Endodermal cell (in vitro differentiated cells): Measurements from ENCODE around the gene TECPR1. TPM values are rescaled to one million over a fixed set of nuclear protein-coding genes. Genes with fewer than 3 reads are reported as not detected.

ENCODE experiments used
- DNase-seq: peaks from one replicate; pipeline ENCODE4 v3.0.0-alpha.2; 2017
- H3K27ac ChIP-seq: 2 replicates; pipeline ENCODE4 v1.5.1; 2013; ENCODE audit warnings: mild to moderate bottlenecking, low read depth, low read length, moderate library complexity
- H3K27me3 ChIP-seq: 2 replicates; pipeline ENCODE4 v1.6.1; 2013; ENCODE audit warnings: mild to moderate bottlenecking, low read length, moderate library complexity; ENCODE audit not compliant: insufficient read depth, control insufficient read depth, poor library complexity, severe bottlenecking
- H3K36me3 ChIP-seq: 2 replicates; pipeline ENCODE4 v1.7.0; 2013; ENCODE audit warnings: mild to moderate bottlenecking, low read length, moderate library complexity; ENCODE audit not compliant: control insufficient read depth, insufficient read depth
- H3K4me1 ChIP-seq: one replicate; pipeline ENCODE4 v1.7.0; 2013; ENCODE audit warnings: low read length; ENCODE audit not compliant: control insufficient read depth, insufficient read depth
- H3K4me3 ChIP-seq: 2 replicates; pipeline ENCODE4 v1.5.1; 2013; ENCODE audit warnings: mild to moderate bottlenecking, low read length, moderate library complexity
- H3K9ac ChIP-seq: 2 replicates; pipeline ENCODE4 v1.6.1; 2013; ENCODE audit warnings: mild to moderate bottlenecking, low read length, moderate library complexity; ENCODE audit not compliant: poor library complexity, severe bottlenecking; ENCODE audit errors: extremely low read depth
- H3K9me3 ChIP-seq: 2 replicates; pipeline ENCODE4 v1.6.1; 2013; ENCODE audit warnings: mild to moderate bottlenecking, low read length, moderate library complexity; ENCODE audit not compliant: control insufficient read depth
- H3K27ac Mint-ChIP-seq: 2 replicates; pipeline ENCODE4 v1.8.0; 2020; ENCODE audit warnings: mixed read lengths
- H3K27me3 Mint-ChIP-seq: 2 replicates; pipeline ENCODE4 v1.8.0; 2021; ENCODE audit warnings: mild to moderate bottlenecking, mixed read lengths; ENCODE audit not compliant: insufficient read depth
- H3K36me3 Mint-ChIP-seq: 2 replicates; pipeline ENCODE4 v1.8.0; 2020; ENCODE audit warnings: low read depth, mixed read lengths
- H3K4me1 Mint-ChIP-seq: 2 replicates; pipeline ENCODE4 v1.8.0; 2020; ENCODE audit warnings: mixed read lengths
- H3K4me3 Mint-ChIP-seq: 2 replicates; pipeline ENCODE4 v1.8.0; 2020; ENCODE audit warnings: mild to moderate bottlenecking, moderate library complexity, mixed read lengths
- H3K9me3 Mint-ChIP-seq: 2 replicates; pipeline ENCODE4 v1.8.0; 2020; ENCODE audit warnings: mild to moderate bottlenecking, mixed read lengths
- WGBS, 2 experiments: methylation state at CpG; one replicate each; pipeline versions ENCODE4 v1.1.5 to v1.1.7; 2013; ENCODE audit warnings: missing lambda C conversion rate in 2 of 2, mixed read lengths in 1 of 2; ENCODE audit not compliant: insufficient coverage in 1 of 2, insufficient read length in 1 of 2; 5-methylcytosine and 5-hydroxymethylcytosine counted together
- total RNA-seq, 2 donors: library from RNA; stranded (reverse); fragmentation: NEBNext Ultra II Directional in 1 of 2; extraction: Animal tissue kit (Norgen Biotek cat#: 25700) in 1 of 2; gene quantifications; 2 replicates in 1 of 2; 3 replicates in 1 of 2; pipeline ENCODE4 v1.2.1, GENCODE V29; 2021
- TF ChIP-seq, protein P1 (sequence below): fragments of 200-600 bp; sonication (generic); conservative IDR thresholded peaks from 2 replicates; pipeline ENCODE4 v1.5.0; 2021; ENCODE audit warnings: antibody characterized with exemption, mild to moderate bottlenecking

Gene TECPR1
- total RNA-seq, 2 donors from 2014 or later: 27.2 to 32.0 TPM

DNA sequence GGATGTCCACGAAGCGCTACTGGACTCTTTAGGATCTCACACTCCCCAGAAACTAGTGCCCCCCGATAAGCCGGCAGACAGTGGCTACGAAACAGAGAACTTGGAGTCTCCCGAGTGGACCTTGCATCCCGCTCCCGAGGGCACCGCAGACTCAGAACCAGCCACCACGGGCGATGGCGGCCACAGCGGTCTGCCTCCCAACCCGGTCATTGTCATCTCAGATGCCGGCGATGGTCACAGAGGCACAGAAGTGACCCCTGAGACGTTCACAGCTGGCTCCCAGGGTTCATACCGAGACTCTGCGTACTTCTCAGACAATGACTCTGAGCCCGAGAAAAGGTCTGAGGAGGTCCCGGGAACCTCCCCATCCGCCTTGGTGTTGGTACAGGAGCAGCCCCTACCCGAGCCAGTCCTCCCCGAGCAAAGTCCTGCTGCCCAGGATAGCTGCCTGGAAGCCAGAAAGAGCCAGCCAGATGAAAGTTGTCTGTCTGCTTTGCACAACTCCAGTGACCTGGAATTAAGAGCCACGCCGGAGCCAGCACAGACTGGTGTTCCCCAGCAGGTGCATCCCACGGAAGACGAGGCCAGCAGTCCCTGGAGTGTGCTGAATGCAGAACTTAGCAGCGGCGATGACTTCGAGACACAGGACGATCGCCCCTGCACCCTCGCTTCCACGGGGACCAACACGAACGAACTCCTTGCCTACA is 58.4 kb downstream of the TECPR1 start:
- Histone ChIP-seq H3K4me3 (no peak overlapping the region), H3K9ac (no peak overlapping the region), H3K4me1 (no peaks in the 10 kb centered on the region), H3K27ac (no peak overlapping the region), H3K36me3 (peaks cover 50% of the 10 kb centered on the region), H3K9me3 (no peaks in the 10 kb centered on the region), H3K27me3 (no peaks in the 10 kb centered on the region)
- Mint-ChIP-seq H3K27ac (no peak overlapping the region), H3K4me1 (no peaks in the 10 kb centered on the region), H3K9me3 (no peaks in the 10 kb centered on the region), H3K27me3 (no peaks in the 10 kb centered on the region), H3K36me3 (peaks cover 61% of the 10 kb centered on the region), H3K4me3 (no peak overlapping the region)
- WGBS, 2 experiments: 96% methylated on average over 36 to 37 of the region's 37 CpGs
- TF ChIP-seq, protein P1, sequence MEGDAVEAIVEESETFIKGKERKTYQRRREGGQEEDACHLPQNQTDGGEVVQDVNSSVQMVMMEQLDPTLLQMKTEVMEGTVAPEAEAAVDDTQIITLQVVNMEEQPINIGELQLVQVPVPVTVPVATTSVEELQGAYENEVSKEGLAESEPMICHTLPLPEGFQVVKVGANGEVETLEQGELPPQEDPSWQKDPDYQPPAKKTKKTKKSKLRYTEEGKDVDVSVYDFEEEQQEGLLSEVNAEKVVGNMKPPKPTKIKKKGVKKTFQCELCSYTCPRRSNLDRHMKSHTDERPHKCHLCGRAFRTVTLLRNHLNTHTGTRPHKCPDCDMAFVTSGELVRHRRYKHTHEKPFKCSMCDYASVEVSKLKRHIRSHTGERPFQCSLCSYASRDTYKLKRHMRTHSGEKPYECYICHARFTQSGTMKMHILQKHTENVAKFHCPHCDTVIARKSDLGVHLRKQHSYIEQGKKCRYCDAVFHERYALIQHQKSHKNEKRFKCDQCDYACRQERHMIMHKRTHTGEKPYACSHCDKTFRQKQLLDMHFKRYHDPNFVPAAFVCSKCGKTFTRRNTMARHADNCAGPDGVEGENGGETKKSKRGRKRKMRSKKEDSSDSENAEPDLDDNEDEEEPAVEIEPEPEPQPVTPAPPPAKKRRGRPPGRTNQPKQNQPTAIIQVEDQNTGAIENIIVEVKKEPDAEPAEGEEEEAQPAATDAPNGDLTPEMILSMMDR: no peak
- no peak for DNase-seq

- H3K4me1 ChIP-seq: no peaks in the 10 kb centered on the region
- Mint-ChIP-seq H3K27ac (no peak overlapping the region), H3K36me3 (peaks cover 63% of the 10 kb centered on the region), H3K9me3 (no peaks in the 10 kb centered on the region), H3K4me1 (no peaks in the 10 kb centered on the region), H3K27me3 (no peaks in the 10 kb centered on the region), H3K4me3 (no peak overlapping the region)
- no peaks in the 10 kb centered on the region for H3K27me3 ChIP-seq
- no peak overlapping the region for H3K27ac ChIP-seq
- 86 to 93% methylated on average over 16 to 22 of the region's 22 CpGs for WGBS, 2 experiments
- TF ChIP-seq, protein P1: no peak
- H3K4me3 ChIP-seq: no peak overlapping the region
- no peak overlapping the region for H3K9ac ChIP-seq
- H3K36me3 ChIP-seq: peaks cover 52% of the 10 kb centered on the region
- no peaks in the 10 kb centered on the region for H3K9me3 ChIP-seq
- DNase-seq: no peak
Measured at GRCh38 chr7:98192781-98193457, 59.1 kb downstream of the TECPR1 start.

- Mint-ChIP-seq H3K4me1 (no peaks in the 10 kb centered on the region), H3K27me3 (no peaks in the 10 kb centered on the region), H3K36me3 (peaks cover 68% of the 10 kb centered on the region), H3K9me3 (no peaks in the 10 kb centered on the region), H3K4me3 (no peak overlapping the region), H3K27ac (no peak overlapping the region)
- Histone ChIP-seq H3K4me1 (no peaks in the 10 kb centered on the region), H3K9me3 (no peaks in the 10 kb centered on the region), H3K27ac (no peak overlapping the region), H3K27me3 (no peaks in the 10 kb centered on the region), H3K4me3 (no peak overlapping the region), H3K9ac (no peak overlapping the region), H3K36me3 (peaks cover 58% of the 10 kb centered on the region)
- DNase-seq: no peak
- WGBS, 2 experiments: 96 to 98% methylated on average over 29 to 32 of the region's 32 CpGs
- TF ChIP-seq, protein P1: no peak
Measured at GRCh38 chr7:98191668-98192431, 60.2 kb downstream of the TECPR1 start.
